Peyer's patch (tissue), 4 donors: ENCODE data around the gene MAP3K8.

Experiments
- CTCF ChIP-seq, 6 experiments: fragments of 450-650 bp in 4 of 6; fragments of 200-600 bp in 2 of 6; sonication (generic) in 1 of 6; IDR thresholded peaks; one replicate each; pipeline ENCODE4 v1.5.1; 2017 to 2019; ENCODE audit warnings: antibody characterized with exemption in 6 of 6, mild to moderate bottlenecking in 3 of 6, moderate library complexity in 1 of 6
- POLR2A ChIP-seq, 2 donors: fragments of 450-650 bp; IDR thresholded peaks; one replicate each; pipeline ENCODE4 v1.5.1; 2017; ENCODE audit warnings: antibody characterized with exemption in 2 of 2, mild to moderate bottlenecking in 2 of 2, moderate library complexity in 2 of 2

- TF ChIP-seq CTCF (IDR thresholded peaks at IDR 0.05) (no peak), POLR2A (IDR thresholded peaks at IDR 0.05) (no peak)
Observed at GRCh38 chr10:30454744-30455510, 20.9 kb downstream of the MAP3K8 start.
